ENCODE measurements around the gene ACADVL.
A peak's percentile ranks its signal among the peaks of the same experiment; 100 is the strongest.
"Not testable (repeated sequence)": the region's sequence is repeated elsewhere in the genome, so short reads cannot be mapped to it uniquely, and the experiment has no call there.

ACADVL gene

DNA sequence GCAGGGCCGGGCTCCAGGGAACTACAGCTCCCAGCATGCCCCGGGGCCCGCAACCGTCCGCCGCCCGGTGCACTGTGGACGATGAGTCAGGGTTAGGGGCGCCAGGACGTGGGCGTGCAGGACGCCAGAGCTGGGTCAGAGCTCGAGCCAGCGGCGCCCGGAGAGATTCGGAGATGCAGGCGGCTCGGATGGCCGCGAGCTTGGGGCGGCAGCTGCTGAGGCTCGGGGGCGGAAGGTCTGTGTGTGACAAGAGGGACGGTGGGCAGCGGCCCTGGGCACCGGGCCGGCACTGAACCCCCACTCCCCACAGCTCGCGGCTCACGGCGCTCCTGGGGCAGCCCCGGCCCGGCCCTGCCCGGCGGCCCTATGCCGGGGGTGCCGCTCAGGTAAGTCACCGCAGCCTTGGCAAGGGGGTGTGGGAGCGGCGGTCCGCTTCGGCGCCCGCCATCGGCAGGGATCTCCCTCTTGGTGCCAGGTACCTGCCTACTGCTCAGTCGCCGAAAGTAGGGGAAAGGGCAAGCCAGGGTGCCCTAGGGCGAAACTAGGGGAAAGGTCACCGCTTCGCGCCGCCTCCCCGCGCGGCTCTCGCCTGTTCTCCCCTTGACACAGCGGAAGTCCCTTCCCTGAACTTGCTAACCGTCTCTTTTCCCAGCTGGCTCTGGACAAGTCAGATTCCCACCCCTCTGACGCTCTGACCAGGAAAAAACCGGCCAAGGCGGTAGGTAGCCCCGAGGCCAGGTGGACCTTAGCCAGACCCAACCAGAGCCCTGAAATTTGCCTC, at the start of gene ACADVL, which contains the start of gene DLG4:
ACADVL (plus strand) TSS at position 127 of the 781 bp plus-strand sequence; CDS start at position 174, 47 bp downstream.
DLG4 (minus strand) TSS at position 25 of the 781 bp plus-strand sequence.
- DNase-seq (ENCODE audit: low read depth in 2 of 2, low spot score in 1 of 2), result peak; percentile 58 to 61

- DNase-seq (ENCODE audit: low read depth in 2 of 2, low spot score in 1 of 2), result not testable (repeated sequence)
Observed at GRCh38 chr17:7172522-7173191, 47.1 kb upstream of the ACADVL start.

- peak in 1 of 2 donors; percentile 8 for DNase-seq (ENCODE audit: low read depth in 2 of 2, low spot score in 1 of 2)
Observed at GRCh38 chr17:7173687-7174602, 45.8 kb upstream of the ACADVL start.

DNA sequence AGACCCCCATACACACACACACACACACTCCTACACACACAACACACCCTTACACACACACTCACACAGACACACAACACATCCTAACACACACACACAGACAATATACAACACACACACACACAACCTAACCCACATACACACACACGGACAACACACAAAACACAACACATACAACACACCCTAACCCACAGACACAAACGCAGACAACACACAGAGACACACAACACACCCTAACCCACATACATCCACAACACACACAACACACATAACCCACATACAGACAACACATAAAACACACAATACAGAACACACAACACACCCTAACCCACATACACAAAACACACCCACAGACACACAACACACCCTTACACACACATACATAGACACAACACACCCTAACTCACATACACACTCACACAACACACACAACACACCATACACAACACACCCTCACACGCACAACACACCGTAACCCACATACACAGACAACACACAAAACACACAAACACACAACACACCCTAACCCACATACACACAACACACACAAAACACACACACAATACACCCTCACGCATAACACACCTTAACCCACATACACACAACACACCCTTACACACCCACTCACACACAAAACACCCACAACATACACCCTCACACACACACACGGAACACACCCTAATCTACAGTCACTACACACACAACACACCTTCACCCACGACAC, 45.0 kb upstream of the ACADVL start:
- DNase-seq (ENCODE audit: low read depth in 2 of 2, low spot score in 1 of 2), result no peak

- DNase-seq (ENCODE audit: low read depth in 2 of 2, low spot score in 1 of 2), result no peak
Observed at GRCh38 chr17:7175330-7175733, 44.4 kb upstream of the ACADVL start.

- DNase-seq (ENCODE audit: low read depth in 2 of 2, low spot score in 1 of 2), result no peak
Observed at GRCh38 chr17:7176107-7176840, 43.5 kb upstream of the ACADVL start.

GRCh38 chr17:7176841-7177190, 42.9 kb upstream of the ACADVL start:
- DNase-seq (ENCODE audit: low read depth in 2 of 2, low spot score in 1 of 2), result no peak

DNA sequence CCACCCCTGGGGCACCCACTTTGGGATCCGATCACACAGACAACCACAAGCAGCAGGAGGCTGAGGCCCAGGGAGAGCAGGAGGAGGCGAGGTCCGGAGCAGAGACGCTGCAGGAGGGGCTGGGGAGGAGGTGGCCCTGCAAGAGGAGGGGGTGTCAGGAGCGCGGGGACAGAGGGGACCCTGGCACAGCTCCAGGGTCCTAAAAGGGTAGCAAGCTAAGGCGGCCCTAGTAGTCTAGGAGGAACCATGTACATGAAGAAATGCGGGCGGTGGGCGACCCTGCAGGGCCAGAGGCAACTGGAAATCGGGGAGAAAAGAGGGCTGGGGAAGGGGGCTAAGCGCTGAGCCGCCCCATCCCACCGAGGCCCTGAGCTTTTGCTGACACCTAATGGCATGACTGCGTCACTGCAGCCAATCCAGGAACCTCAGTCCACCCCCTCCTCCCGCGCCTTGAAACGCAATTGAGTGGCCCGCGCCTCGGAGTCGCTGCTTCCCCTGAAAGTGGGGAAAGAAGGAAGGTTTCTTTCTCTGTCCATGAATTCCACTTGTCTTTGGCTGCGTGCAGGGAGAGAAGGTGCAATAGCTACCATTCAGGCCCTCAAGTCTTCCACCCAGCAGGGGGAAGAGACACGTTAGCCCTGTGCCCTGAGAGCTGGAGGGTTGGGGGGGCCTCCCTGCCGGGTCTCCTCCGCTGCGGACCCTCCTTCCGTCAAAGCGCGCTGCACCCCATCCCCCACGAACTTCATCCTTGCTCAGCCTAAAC, 42.4 kb upstream of the ACADVL start:
- peak; percentile 23 to 42 for DNase-seq (ENCODE audit: low read depth in 2 of 2, low spot score in 1 of 2)

DNA sequence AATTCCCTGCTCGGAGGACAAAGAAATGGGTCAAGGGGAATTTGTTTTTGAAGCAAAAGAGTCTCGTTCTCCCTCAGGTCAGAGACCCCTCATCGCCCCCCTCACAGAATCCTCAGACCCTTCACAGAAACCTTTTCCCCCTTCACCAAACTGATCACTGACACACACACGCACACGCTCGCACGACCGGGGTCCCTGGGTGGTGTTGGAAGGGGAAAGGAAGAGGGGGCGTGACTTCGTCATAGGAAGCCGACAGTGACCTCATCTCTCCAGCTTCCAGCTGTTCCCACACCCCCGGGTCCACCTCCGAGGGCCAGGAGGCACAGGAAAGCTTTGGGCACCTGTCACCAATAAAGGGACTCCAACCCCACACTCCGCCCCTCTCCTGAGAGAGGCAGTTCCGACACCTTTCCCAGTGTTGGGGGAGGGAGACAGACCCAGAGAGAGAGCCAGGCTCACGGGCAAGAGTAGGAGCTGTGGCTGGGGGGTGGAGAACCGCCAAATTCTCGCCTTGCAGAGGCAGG, 41.7 kb upstream of the ACADVL start:
- DNase-seq (ENCODE audit: low read depth in 2 of 2, low spot score in 1 of 2), result no peak

DNA sequence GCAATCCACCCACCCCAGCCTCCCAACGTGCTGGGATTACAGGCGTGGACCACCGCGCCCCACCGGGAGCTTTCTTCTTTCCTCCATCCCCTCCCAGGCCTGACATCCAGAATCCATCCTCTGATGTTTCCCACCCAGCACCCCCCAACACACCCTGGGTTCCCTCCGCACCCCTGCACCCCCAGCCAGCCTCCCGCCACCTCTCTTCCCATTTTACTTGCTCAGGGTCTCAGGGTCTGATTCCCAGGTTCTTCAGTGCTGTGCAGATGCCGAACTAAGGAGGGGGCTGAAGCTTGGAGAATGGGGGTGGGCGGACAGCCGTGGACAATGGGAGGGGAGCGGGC, 40.8 kb upstream of the ACADVL start:
- no peak for DNase-seq (ENCODE audit: low read depth in 2 of 2, low spot score in 1 of 2)

DNA sequence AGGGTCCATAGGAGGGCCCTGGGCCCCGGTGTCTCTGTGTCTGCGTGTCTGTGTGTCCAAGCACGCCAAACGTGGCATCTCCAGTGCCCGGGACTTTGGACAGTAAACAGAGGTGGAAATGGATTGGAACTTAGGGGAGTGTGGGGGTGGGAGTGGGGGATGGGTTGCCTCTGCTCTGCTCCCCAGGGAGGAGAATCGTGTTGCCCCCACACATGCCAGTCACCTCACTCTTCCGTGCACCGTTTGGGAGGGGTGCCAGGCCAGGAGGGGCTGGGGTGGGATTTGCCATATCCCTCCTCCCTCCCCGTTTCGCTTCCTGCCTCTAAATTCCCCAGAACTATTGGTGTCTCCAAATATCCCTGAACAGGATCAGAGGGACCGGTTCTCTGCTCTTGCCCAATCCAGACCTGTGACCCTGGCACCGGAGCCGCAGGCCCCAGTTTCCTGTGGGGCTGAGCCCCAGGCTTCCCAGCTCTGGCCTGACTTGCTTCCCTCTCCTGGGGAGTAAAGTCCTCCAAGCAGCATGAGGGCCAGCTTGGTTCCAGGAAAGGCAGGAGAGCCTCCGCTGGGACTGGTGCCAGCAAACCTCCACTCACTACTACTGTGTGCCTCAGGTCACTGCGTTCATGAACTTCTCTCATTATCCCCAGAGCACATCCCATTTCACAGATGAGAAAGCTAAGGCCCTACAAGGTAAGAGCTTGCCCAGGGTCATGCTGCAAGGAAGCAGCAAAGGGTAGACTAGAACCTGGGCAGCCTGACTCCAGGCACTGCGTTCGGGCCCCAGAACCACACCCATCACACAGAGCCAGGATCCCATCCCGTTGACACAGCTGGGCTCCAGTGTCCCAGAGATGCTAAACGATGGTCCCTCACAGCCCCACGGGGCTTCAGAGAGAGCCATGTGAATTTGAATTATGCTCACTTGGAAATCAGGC, 40.2 kb upstream of the ACADVL start, which contains the start of gene ASGR1:
ASGR1 (minus strand) TSS at position 54 of the 938 bp plus-strand sequence. CDS start 807 bp downstream, outside the sequence.
- no peak for DNase-seq (ENCODE audit: low read depth in 2 of 2, low spot score in 1 of 2)

DNA sequence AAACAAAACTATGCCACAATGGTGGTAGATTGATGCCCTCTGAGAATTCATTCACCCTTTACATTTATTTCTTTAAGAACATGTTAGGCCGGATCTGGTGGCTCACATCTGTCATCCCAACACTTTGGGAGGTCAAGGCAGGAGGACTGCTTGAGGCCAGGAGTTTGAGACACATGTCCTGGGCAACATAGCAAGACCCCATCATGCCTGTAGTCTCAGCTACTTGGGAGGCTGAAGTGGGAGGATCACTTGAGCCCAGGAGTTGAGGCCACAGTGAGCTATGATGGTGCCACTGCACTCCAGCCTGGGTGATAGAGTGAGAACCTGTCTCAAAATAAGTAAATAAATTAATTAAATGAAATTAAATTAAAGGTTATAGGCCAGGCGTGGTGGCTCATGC, 37.6 kb upstream of the ACADVL start:
- DNase-seq (ENCODE audit: low read depth in 2 of 2, low spot score in 1 of 2), result not testable (repeated sequence)

DNA sequence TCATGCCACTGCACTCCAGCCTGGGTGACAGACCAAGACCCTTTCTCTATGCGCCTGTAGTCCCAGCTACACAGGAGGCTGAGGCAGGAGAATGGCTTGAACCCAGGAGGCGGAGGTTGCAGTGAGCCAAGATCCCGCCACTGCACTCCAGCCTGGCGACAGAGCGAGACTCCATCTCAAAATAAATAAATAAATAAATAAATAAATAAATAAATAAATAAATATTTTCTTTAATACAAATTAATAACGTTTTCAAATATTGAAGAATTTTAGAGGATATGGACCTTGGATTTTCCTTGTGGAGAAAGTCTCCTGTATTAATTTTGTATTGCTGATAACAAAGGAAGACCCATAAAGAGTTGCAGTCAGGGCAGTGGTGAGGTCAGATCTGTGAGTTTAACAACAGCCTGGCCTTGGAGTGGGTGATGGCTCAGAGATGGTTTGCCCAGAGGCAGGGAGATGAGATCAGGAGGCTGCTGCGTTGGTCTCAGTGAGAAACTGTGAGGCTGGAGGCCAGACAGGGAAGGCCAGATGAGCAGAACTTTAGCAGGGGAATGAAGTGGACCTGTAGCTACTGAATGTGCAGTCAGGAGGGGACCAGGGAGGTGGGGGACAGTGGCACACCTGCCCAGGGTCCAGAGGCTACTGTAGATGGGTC, 36.2 kb upstream of the ACADVL start:
- no peak for DNase-seq (ENCODE audit: low read depth in 2 of 2, low spot score in 1 of 2)

GRCh38 chr17:7184091-7184488, 35.6 kb upstream of the ACADVL start:
- DNase-seq (ENCODE audit: low read depth in 2 of 2, low spot score in 1 of 2), result no peak

DNA sequence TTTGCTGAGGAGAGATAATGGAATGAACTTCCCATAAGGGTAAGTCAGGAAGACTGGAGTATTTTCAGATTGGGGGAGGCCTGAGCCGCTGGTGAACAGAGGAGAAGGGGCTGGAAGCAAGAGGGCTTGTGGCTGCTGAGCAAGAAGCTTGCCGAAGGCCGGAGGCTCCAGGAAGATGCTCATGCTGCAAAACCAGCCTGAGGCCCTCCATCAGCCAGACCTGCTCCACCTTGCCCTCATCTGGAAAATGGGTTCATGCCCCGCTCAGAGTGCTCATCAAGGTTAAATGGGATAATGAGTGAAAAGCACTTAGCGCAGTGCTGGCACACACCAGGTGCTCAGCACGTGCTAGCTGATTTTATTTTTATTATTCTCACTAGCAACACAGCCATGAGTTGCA, 35.1 kb upstream of the ACADVL start:
- no peak for DNase-seq (ENCODE audit: low read depth in 2 of 2, low spot score in 1 of 2)

GRCh38 chr17:7186241-7186640, 33.5 kb upstream of the ACADVL start:
- DNase-seq (ENCODE audit: low read depth in 2 of 2, low spot score in 1 of 2), result no peak

- DNase-seq (ENCODE audit: low read depth in 2 of 2, low spot score in 1 of 2), result no peak
Observed at GRCh38 chr17:7190276-7190917, 29.3 kb upstream of the ACADVL start.

Data from stimulated activated CD8-positive, alpha-beta memory T cell treated with anti-CD3 and anti-CD28 coated beads, Interleukin-4, amount 100 ng/mL, for 1 hour (primary cell).